Esophagus muscularis mucosa (tissue), 4 donors: Measurements from ENCODE around the gene MAML3. TPM values are rescaled to one million over a fixed set of nuclear protein-coding genes. Genes with fewer than 3 reads are reported as not detected.

ENCODE experiments used
- DNase-seq: peaks from one replicate; pipeline ENCODE4 v3.0.0-alpha.2; 2017; ENCODE audit errors: extremely low spot score
- H3K27ac ChIP-seq, 4 donors: fragments of 200-600 bp; sonication (generic); replicated peaks in 1 of 4; 1 replicate in 3 of 4; 2 replicates in 1 of 4; pipeline ENCODE4 v1.5.1; 2016 to 2019; ENCODE audit warnings: mild to moderate bottlenecking in 1 of 4
- H3K27me3 ChIP-seq, 4 donors: fragments of 200-600 bp; sonication (generic); one replicate each; pipeline versions ENCODE4 v1.5.1 to v1.6.0; 2016 to 2019
- H3K36me3 ChIP-seq, 4 donors: fragments of 200-600 bp; sonication (generic); one replicate each; pipeline ENCODE4 v1.5.1; 2016 to 2019
- H3K4me1 ChIP-seq, 4 donors: fragments of 200-600 bp; sonication (generic); one replicate each; pipeline ENCODE4 v1.5.1; 2016 to 2019
- H3K4me3 ChIP-seq, 4 donors: fragments of 200-600 bp; sonication (generic); 1 replicate in 2 of 4; 2 replicates in 2 of 4; pipeline ENCODE4 v1.5.1; 2016 to 2019; ENCODE audit warnings: mild to moderate bottlenecking in 4 of 4, moderate library complexity in 1 of 4
- H3K9me3 ChIP-seq, 4 donors: fragments of 200-600 bp; sonication (generic); 1 replicate in 3 of 4; 2 replicates in 1 of 4; pipeline ENCODE4 v1.5.1; 2016 to 2019
- EP300 ChIP-seq: sonication (generic); formaldehyde crosslinking; IDR thresholded peaks from one replicate; pipeline ENCODE4 v1.6.1; 2017; ENCODE audit warnings: antibody characterized with exemption
- POLR2A ChIP-seq: fragments of 450-650 bp; IDR thresholded peaks from one replicate; pipeline ENCODE4 v1.6.1; 2017; ENCODE audit warnings: antibody characterized with exemption, moderate library complexity, mild to moderate bottlenecking, low read depth
- POLR2AphosphoS5 ChIP-seq, 2 donors: sonication (generic); formaldehyde crosslinking; IDR thresholded peaks; one replicate each; pipeline ENCODE4 v1.6.1; 2017; ENCODE audit warnings: antibody characterized with exemption in 2 of 2
- WGBS: methylation state at CpG from one replicate; pipeline ENCODE4 v1.1.5; 2018; 5-methylcytosine and 5-hydroxymethylcytosine counted together
- intact Hi-C: fragments of 100-400 bp; cut with DNase I; formaldehyde crosslinking; loops from one replicate; pipeline ENCODE4 v1.15.1; 2023
- total RNA-seq, 4 donors: library from RNA; depleted of rRNA; stranded (reverse); fragments of >200 nt; gene quantifications; one replicate each; pipeline versions ENCODE4 v1.1.0 to v1.2.1, GENCODE V29; 2016
- TF ChIP-seq, protein P1 (sequence below), 3 experiments: fragments of 200-600 bp in 2 of 3; fragments of 450-650 bp in 1 of 3; sonication (generic) in 2 of 3; IDR thresholded peaks; one replicate each; pipeline ENCODE4 v1.5.1; 2017 to 2019; ENCODE audit warnings: antibody characterized with exemption in 3 of 3, mild to moderate bottlenecking in 2 of 3, moderate library complexity in 1 of 3

Gene MAML3
- total RNA-seq, 4 donors from 2014 or later, result 5.0 to 8.7 (median 7.1) TPM

DNA sequence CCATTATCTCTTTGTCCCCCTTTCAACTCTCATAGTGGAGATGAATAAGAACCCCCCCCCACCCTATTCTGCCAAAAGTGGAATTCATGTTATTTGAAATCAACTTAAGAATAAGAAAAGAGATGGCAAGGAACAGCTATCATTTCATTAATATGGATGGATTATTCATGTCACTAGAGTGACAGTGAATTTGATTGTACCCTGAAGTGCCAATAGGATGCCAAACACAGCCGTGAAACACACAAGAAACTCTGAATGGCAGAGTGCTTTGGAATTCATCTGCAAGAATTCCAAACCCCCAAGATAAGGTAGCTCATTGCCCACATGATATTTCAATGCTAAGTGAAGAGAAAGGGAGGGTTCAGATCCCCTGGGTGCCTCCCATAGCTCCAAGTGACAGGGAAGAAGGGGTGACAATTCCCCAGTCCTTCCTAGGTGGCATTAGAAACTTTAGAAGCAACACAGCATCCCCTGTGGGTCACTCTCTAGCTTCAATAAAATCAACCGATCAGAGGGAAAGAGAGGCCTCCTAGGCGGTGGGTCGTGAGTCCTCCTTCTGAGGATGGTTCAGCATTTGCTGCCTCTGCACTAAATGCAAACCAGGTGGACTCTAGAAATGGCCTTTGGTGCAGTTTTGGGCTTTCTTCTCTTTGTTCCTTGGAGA, 404.0 kb downstream of the MAML3 start:
- TF ChIP-seq, protein P1, sequence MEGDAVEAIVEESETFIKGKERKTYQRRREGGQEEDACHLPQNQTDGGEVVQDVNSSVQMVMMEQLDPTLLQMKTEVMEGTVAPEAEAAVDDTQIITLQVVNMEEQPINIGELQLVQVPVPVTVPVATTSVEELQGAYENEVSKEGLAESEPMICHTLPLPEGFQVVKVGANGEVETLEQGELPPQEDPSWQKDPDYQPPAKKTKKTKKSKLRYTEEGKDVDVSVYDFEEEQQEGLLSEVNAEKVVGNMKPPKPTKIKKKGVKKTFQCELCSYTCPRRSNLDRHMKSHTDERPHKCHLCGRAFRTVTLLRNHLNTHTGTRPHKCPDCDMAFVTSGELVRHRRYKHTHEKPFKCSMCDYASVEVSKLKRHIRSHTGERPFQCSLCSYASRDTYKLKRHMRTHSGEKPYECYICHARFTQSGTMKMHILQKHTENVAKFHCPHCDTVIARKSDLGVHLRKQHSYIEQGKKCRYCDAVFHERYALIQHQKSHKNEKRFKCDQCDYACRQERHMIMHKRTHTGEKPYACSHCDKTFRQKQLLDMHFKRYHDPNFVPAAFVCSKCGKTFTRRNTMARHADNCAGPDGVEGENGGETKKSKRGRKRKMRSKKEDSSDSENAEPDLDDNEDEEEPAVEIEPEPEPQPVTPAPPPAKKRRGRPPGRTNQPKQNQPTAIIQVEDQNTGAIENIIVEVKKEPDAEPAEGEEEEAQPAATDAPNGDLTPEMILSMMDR (IDR thresholded peaks at IDR 0.05), result no peak
- TF ChIP-seq POLR2A (no peak), POLR2AphosphoS5 (IDR thresholded peaks at IDR 0.05) (no peak), EP300 (no peak)
- 91% methylated on average over 4 of the region's 4 CpGs for WGBS
- no peaks in the 10 kb centered on the region for H3K9me3 ChIP-seq
- no peak for DNase-seq
- intact Hi-C loops, result no loop called here
- no peak overlapping the region for H3K4me3 ChIP-seq
- no peak overlapping the region for H3K27ac ChIP-seq
- H3K4me1 ChIP-seq, result no peaks in the 10 kb centered on the region
- H3K36me3 ChIP-seq, result no peaks in the 10 kb centered on the region
- no peaks in the 10 kb centered on the region for H3K27me3 ChIP-seq

DNA sequence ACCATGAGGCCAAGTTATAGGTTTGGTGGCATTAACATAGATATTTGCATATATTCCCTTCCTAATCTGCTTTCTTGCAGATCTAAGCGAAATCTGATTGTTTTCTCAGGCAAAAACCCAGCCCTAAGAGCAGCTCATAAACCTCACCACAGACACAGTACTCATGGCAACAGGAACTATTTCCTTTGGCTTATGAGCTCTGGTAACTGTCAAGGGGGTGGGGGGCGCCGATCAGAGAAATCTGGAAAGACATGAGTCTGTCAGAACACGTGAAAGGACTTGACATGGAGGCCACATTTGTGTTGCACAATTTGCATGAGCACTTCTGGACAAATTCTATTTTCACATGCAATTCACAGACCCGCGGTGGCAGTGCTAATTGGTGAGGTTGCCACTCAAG, 404.6 kb downstream of the MAML3 start:
- no peak for TF ChIP-seq EP300
- Histone ChIP-seq H3K4me1 (no peaks in the 10 kb centered on the region), H3K4me3 (no peak overlapping the region), H3K27me3 (no peaks in the 10 kb centered on the region), H3K27ac (no peak overlapping the region), H3K36me3 (no peaks in the 10 kb centered on the region), H3K9me3 (no peaks in the 10 kb centered on the region)
- 92% methylated on average over 4 of the region's 6 CpGs for WGBS
- no peak for DNase-seq
- intact Hi-C loops, result no loop called here

DNA sequence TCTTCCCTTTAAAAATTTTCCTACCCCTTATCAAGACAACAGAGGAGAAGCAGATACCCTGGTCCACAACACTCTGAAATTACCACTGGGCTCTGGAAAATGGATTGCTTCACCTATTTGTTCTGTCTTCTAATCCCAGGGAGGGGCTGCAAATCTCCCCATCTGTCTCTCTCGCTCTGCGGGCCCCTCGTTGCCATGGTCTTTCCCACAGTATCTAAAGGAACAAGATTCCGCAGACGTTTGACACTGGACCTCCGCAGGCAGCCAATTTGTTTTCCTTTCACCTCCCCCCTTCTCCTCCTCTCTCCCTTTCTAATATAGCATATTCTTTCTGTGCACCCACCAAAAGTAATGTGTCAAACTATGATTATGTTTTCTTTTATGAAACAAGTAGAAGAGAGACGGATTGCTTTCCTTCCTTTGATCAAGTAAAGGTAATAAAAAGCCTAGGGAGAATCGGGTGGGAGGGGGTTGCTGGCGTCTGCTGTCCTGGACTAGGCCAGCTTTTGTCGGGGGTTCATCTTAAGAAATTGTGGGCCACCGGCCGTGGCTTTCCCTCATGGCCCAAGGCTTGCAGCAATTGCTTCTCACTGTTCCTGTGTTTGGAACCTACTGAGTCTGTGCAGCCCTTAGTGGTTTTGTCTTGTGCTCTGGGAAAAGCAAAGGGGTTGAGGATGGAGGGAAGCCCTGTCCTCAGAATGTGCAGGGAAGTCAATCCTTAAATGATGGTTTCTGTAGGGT, 407.4 kb downstream of the MAML3 start:
- Histone ChIP-seq H3K9me3 (no peaks in the 10 kb centered on the region), H3K4me1 (peaks cover 0 to 5% (median 0%) of the 10 kb centered on the region in 4 donors), H3K27me3 (no peaks in the 10 kb centered on the region), H3K27ac (no peak overlapping the region), H3K4me3 (no peak overlapping the region), H3K36me3 (no peaks in the 10 kb centered on the region)
- WGBS, result 76% methylated on average over 12 of the region's 12 CpGs
- TF ChIP-seq POLR2AphosphoS5 (IDR thresholded peaks at IDR 0.05), result no peak
- no peak for TF ChIP-seq EP300
- no peak for TF ChIP-seq POLR2A
- TF ChIP-seq, protein P1 (IDR thresholded peaks at IDR 0.05), result no peak
- intact Hi-C loops, result no loop called here
- no peak for DNase-seq

DNA sequence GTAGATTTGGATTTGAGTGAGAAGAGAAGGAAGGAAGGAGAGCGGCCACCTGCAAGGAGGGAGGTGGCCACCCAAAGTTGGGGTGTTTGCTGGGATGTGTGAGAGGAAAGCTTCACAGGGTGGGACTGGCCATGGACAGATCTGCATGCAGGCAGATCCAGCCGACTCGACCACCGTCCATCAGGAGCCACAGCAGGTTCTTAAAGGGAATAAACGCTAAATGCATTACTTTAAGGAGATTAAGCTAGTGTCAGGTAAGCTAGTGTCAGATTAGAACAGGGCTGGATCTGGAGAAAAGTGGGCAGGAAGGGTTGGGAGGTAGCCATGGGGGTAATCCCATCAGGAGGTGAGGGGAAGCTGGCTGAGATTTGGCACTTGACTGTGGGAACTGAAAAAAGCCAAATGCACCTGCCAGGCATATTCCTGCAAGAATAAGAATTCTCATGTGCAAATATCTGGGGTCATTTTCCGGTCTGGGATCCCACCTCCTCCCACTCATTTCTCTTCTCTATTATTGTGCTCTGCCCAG, 408.8 kb downstream of the MAML3 start:
- TF ChIP-seq EP300, result no peak
- TF ChIP-seq, protein P1 (IDR thresholded peaks at IDR 0.05), result no peak
- no peak for TF ChIP-seq POLR2A
- no peak for TF ChIP-seq POLR2AphosphoS5 (IDR thresholded peaks at IDR 0.05)

DNA sequence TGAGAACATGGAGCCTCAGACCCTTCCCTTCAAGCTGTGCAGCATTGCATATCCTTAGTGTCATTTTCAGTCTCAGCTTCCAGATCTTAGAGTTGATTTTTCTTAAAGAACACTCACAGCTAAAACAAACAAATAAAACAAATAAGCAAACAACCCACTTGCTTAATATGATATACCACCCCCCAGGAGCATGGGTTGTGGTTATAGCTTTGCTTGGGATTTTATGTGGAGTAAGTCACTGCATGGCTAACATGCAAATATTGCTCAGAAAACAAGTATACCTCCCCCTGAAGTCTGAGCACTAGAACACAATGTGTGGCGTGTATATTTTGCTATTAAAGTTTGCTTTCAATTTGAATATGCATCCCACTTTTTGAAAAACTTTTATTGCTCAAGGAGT, 409.8 kb downstream of the MAML3 start:
- Histone ChIP-seq H3K4me3 (no peak overlapping the region), H3K27me3 (no peaks in the 10 kb centered on the region), H3K27ac (no peak overlapping the region), H3K4me1 (peaks cover 16 to 24% (median 17%) of the 10 kb centered on the region in 4 donors), H3K36me3 (no peaks in the 10 kb centered on the region), H3K9me3 (no peaks in the 10 kb centered on the region)
- intact Hi-C loops, result no loop called here
- WGBS, result 90% methylated on average over 1 of the region's 1 CpG
- no peak for DNase-seq
- TF ChIP-seq POLR2A (no peak), EP300 (no peak), POLR2AphosphoS5 (IDR thresholded peaks at IDR 0.05) (no peak)
- TF ChIP-seq, protein P1 (IDR thresholded peaks at IDR 0.05), result no peak

More for the DNA sequence above, 408.8 kb downstream of the MAML3 start:
- WGBS, result 93% methylated on average over 6 of the region's 6 CpGs
- intact Hi-C loops, result no loop called here
- Histone ChIP-seq H3K27me3 (no peaks in the 10 kb centered on the region), H3K9me3 (no peaks in the 10 kb centered on the region), H3K4me3 (no peak overlapping the region), H3K36me3 (no peaks in the 10 kb centered on the region), H3K4me1 (peaks cover 12 to 19% (median 12%) of the 10 kb centered on the region in 4 donors), H3K27ac (no peak overlapping the region)
- no peak for DNase-seq
